NCI-H146 (cell line): ENCODE data around the gene HOXC10.

ENCODE experiments used
- DNase-seq: peaks from one replicate; lab custom pipeline; 2025; lab: John Stamatoyannopoulos, UW

Gene HOXC10

DNA sequence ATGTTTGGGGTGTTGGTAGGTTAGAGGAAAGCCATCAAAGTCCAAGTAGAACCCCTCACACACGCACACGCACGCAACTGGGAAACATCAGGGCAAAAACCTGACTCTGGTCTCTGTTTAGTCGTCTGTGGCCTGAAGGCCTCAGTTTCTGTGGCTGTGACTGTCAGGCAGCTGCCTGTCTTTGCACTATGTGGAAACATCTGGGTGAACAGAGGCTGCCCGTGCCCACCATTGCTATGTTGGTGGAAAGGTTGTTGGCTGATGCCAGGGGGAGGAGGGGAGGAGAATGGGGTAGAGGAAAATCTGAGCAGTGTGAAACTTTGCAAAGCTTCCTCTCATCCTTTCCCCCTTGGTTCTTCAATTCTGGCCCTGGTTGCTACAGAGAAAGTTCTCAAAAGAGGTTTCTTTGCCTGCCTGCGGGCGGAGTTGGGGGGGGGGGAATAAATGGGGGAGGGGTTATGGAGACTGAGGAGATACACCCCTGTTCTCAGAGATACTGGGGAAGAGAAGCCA, 7.5 kb downstream of the HOXC10 start:
- no peak for DNase-seq

DNA sequence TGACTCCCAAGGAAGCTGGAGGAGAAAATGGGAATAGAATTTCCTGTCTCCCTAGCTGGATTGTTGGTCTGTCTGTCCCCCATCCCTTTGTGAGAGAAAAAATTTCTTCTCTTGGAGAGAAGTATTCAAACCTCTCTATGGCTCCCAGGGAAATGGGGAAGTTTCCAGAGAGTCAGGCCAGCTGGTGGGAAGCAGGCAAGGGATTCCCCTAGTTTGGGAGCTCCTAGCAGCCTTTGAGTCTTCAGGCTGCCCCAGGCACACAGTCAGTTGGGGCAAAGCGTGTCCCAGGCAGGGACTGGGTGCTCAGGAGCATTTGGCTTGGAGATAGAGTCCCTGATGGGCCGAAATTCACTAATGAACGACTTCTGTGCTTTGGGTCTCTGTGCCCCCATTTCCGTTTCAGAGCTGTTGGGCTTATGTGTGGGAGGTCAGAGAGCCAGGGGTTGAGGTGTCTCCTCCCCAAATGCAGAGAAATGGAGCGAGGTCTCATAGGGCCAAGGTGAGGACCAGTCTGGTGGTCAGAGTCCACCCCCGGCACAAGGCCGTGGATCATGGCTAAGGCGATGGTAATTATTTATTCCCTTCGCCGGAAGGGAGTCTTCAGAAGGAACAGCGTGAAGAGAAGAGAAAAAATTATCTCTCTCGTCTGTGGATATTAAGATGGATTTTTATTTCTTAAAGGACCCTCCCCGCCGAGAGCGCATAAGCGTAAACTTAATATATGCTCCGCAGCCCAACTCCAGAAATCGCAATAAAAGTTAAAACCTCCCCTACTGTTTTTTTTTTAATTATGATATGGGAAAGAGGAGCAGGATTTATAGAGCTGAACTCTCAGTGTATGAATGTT, 8.4 kb downstream of the HOXC10 start:
- DNase-seq: no peak

DNA sequence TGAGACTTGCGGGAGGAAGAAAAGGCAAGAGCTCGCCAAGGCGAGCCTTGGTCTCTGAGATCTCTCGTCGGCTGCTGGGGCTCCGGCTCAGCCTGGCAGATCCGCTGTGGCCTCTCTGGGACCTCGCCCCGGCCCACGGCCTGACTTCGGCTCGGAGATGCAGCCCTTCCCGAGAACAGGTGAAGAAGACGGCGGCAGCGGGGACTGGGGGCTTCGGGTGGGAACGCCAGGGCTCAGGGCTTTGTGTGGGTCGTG, 9.0 kb downstream of the HOXC10 start:
- DNase-seq: no peak

DNA sequence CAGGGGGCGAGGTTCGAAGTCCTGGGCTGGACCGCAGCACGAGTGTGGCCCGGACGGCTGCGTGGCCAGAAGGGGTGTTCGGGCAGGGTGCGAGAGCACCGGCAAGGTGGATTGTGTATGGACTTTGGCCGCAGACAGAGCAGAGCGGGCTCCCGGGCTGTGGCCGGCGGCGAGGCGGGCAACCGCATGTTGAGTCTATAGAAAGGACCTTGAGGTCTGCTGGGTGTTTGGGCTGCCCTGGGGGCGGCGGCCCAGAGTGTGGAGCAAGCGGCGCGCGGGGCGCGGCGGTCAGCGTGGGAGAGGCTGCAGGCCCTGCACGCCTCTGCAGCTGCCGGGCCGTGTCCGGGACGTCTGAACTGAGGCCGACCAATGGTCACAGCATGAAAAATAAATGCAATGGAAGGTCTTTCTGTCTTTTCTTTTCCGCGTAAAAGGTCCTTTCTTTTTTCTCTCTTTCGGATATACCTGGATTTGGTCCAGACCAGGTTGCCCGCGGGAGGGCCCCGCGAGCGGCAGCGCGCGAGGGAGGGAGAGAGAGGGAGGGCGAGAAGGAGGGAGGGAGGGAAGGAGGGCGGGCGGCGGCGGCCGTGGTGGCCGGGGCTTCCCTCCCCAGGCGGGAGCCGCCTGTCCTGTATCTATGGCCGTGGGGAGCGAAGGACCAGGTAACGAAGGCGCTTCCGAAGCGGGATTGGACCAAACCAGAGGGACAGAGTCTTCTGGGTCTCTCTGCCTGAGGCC, 9.5 kb downstream of the HOXC10 start:
- no peak for DNase-seq

DNA sequence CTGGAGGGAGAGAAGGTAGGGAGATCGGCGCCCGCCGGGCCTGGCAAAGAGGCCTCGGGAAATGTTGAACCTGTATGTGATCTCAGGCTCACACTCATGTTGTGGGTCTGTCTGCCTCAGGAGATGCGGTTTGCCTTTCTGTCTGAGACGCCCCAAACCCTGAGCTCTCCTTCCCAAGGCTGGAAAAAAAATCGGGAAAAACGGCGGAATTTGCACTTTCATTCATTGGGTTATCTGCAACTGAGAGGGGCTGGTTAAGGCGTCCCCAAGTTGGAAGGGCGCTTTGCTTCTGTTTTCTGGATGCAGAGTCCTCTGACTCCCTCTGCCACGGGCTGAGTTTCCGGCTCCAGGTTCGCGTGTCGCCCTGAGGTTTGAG, 10.0 kb downstream of the HOXC10 start:
- no peak for DNase-seq

DNA sequence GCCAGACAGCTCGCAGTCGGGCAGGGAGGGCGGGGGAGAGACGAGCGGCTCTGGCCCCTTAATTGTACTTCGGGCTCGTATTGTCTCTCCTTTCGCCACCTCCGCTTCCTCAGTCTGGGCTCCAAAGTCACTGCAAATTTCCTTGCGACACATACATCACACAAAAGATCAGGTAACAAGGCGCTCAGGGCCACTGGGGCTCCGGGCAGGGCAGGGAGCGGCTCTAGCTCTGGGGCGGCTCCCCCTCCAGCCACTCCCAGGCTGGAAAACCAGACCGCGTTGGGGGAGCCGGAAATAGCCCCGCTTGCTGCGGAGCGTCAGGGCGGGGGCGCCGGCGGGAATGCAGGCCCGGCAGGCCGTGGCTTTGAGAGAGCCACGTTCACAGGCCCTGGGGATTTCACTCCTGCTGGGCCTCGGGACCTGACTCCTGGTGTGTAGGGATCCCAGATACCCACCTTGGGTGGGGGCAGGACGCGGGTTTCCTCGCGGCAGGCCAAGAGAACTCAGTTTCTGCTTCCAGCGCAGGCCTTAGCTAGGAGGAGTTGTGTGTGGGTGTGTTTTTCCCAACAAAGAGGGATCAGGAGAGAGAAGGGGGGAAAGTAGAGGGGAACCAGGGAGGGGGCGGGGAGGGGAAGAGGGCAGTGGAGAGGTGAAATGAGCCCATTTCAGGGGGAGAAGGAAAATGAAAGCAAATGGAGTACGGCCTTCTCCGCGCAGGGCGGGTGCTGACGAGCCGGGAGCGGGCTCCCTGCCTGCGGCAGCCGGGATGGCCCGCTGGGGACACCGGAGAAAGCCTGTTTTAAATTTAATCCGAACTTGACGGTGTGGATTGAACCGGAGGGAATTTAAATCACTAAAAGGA, 10.7 kb downstream of the HOXC10 start:
- DNase-seq: no peak

DNA sequence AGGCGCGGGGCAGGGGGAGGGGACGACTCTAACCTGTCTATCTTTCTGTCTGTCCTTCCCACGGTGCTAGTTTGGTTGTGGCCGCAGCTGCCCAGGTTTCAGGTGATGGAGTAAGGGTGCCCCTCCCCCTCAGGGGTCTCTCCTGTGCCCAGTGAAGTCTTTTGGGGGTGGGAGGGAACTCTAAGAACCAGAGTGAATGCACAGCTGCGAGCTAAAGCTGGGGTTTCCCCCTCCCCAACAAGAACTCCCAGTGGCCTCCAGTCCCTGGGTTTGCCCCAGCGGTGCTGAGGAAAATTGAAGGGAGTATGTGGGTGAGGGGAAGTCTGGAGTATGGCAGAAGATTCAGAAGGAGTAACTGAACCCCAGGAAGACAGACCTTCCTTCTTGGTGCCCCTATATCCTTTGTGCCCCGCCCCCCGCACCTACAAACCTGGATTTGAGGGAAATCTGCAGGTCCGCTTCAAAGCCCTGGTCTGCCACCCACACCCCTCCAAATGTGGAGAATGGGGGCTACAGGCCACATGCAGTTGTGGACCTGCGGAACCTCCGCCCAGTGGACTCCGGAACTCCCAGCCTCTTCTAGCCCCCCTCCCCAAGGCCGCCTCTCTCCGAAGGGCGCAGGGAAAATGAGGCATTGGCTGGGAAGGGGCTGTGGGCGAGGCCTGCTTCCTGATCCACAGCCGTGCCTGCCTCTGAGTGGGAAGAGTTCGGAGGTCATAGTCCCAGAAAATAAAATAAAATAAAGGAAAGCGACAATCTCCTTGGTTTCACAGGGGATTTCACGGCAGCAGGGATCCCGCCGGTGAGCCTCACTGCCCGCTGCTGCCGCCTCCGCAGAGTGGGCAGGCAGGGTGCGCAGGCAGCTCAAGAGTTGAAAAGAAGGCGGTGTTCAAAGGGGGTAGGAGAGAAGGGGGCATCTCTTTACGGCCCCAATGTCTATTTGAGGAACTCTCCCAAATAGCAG, 11.6 kb downstream of the HOXC10 start:
- no peak for DNase-seq

DNA sequence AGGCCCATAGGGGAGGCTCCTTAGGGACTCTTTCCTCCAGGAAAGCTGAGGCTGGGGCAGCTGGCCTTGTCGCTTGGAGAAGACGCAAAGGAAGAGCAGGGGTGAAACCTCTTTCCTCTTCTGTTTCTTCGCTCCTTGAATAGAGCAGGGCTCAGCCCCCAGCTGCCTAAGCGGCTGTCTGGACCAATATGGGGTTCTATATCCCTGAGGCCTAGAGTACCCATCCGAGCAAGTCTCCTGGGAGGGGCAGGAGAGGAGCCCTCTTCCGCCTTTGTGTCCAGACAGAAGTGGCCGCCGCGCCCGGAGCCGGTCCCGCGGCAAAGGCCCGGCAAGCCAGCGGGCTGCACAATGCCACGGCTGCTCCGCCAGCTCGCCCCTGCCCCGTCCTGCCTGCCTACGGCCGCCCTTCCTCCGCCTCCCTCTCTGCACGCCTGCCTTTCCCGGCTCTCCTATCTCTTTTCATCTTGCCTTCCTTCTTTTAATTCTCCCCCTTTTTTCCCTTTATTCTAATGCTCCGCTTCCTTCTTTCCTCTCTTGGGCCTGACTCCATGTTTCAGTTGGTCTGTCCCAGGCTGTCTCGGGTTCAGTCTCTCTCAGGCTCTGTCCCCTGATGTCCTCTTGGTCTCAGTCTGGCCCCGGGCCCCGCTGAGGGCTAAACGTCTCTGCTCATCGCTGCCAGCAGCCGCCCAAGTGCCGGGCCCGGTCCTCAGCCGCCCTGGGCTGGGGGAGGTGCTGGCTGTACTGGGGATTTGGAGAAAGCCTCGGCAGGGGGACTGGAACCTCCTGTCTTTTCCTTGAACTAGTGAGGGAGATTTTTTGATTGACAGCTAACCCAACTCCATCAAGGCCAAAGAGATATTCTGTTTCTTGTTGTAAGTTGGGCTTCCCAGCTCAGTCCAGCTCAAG, 12.5 kb downstream of the HOXC10 start:
- no peak for DNase-seq

DNA sequence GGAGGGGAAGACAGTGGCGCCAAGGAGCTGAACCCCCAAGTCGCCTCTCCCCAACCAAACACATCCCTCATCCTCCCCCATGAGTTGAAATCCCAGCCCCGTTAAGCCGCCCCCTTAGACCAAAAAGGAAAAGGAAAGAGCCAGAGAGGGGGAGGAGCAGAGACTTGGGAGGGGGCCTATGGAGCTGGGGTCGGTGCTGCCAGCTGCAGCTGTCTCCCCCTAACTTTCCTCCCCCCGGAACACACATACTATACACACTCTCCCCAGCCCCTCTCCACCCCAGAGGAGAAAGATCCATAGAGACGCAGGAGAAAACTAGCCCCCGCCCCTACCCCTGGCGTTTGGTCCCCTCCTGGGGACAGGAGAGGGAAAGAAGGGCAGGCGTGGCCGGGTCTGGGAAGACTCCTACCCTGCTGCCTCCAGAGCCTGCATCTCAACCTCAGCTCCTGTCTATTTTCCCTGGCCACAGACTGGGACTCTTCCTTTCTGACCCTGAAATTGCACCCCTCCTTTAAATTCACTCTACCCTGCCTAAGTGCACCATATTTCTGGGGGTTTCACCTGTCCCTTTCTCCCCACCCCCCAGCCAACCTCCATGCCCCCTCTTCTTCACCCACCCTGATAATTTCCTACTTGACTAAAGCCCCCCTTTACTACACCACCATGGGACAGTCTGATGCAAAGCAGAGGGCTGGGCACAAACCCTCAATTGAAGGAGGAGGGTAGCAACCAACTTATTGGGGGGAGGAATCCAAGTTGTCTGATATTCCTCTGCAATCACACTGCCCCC, 13.4 kb downstream of the HOXC10 start:
- no peak for DNase-seq

DNA sequence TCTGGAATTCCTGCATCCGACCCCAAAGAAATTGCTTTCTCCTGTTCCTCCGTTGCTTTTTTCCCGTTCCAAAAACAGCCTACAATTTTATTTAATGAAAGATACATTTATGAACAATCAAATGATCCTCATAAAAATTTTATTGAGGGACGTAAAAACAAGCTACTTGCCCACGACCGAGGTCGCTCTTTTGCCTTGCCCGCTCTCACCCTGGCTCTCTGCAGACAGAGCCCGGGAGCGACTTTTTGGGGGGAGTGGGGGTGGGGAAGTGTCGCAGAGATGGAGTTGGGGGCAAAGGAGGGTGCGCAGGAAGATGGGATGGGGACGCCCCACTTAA, 13.9 kb downstream of the HOXC10 start:
- DNase-seq: no peak

DNA sequence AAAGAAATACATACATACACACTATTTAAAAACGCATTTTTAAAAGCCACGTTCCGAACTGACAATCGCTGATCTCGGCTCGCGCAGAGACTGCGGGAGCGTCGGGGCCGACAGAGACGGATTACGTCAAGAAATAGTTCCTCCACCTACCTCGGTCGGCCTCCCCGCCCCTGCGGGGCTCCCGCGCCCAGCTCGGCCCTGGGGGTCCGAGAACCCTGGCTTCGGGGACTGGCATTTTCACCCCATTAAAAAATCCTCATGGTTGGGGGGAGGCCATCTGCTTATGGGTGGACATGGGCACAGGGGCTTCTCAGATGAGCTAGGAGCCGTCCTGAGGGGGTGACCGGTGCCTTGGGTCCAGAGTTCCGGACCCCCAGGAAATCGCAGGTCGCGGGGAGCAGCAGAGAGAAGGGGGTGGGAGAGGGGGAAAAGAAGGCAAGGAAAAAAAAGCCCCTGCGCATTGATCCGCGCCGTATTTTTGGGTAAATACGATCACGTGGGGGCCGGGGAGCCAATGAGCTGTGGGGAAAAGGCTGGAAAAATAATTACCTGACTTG, 14.7 kb downstream of the HOXC10 start:
- DNase-seq: no peak

DNA sequence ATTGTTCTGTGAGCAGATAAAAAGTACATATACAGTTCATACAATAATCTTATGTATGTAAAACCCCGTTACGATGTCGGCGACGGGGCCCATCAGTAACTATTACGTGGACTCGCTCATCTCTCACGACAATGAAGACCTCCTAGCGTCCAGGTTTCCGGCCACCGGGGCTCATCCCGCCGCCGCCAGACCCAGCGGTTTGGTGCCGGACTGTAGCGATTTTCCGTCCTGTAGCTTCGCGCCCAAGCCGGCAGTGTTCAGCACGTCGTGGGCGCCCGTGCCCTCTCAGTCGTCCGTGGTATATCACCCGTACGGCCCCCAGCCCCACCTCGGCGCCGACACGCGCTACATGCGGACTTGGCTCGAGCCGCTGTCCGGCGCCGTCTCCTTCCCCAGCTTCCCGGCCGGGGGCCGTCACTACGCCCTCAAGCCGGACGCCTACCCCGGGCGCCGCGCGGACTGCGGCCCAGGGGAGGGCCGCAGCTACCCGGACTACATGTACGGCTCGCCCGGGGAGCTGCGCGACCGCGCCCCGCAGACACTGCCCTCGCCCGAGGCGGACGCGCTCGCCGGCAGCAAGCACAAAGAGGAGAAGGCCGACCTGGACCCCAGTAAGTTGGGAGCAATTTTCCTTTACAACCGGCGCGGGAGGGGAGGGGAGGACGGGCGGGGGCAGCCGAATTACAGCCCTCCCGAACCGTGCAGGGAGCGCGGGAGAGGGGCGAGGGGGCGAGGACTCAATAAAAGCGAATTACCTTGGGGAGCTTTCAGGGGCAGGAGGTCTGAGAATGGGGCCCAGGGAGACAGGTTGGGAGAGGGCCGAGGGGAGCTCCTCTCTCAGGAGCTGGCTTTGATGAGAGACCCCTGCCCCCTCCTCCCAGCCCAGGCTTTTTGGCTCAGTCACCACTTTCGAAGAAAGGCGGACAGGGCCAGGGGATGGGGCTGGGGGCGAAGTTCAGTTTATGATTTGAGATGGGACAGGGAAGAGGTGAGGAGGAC, 15.5 kb downstream of the HOXC10 start, which contains the start of gene HOXC9:
Gene HOXC9, plus strand, starts transcription at position 46 of the 999 bp plus-strand sequence. Its CDS starts 28 bp downstream, at position 74.
- DNase-seq: no peak

DNA sequence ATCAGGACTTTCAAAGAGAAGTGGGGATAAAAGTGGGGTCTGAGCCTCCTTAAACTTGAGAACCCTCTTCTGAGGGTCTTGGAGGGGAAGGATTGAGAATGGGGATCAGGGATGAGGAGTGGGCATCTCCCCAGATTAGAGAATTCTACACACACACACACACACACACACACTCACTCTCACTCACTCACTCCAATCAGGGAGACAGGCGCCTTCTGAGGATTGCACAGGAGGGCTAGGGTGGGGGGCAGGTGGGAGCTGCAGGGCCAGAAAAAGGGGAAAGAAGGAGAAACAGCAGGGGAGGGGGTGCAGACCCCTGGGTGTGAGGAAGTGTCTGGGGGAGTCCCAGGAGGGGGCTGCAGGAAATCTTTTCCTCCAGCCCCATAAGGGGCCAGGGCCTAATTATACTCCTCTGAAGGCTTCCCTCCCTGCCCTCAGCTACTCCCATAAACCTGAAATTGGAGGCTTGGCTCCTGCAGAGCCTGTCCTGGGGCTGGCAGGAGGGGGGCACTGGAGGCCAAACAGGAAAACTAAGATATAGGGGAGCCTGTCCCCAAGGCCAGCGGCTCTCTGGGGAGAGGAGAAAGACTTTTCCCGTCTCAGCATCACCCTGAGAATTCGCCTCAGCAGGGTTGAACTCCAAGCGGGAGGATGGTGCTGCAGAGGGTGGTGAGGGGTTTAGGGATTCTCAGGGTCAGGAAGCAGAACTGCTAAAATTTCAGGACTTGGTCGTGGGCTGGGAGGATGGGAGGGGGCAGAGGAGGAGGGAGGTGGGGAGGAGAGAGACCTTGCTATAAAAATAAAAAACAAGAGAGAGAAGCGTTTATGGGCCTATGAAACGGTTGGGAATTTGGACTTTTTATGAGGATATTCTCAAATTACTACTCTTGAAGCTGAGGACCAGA, 16.6 kb downstream of the HOXC10 start:
- no peak for DNase-seq

DNA sequence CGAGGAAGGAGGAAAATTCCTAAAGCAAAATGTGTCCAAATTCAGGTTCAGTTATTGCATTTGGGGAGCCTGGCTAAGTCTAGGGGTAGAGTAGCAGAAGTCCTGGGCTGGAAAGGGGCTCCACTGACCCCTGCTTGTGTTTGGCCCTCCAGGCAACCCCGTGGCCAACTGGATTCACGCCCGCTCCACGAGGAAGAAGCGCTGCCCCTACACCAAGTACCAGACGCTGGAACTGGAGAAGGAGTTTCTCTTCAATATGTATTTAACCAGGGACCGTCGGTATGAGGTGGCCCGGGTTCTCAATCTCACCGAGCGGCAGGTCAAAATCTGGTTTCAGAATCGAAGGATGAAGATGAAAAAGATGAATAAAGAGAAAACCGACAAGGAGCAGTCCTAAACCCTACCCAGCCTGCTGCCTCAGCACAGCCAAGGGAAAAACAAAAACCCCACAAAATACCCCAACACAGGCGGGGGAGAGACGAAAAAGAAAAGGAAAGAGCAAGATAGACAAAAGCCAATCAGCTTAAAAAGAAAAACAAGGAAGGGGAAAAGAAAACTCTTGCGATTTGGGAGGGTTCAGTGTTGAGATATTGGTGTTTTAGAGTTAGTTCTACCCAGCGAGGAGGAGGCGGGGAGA, 17.4 kb downstream of the HOXC10 start:
- DNase-seq: no peak

DNA sequence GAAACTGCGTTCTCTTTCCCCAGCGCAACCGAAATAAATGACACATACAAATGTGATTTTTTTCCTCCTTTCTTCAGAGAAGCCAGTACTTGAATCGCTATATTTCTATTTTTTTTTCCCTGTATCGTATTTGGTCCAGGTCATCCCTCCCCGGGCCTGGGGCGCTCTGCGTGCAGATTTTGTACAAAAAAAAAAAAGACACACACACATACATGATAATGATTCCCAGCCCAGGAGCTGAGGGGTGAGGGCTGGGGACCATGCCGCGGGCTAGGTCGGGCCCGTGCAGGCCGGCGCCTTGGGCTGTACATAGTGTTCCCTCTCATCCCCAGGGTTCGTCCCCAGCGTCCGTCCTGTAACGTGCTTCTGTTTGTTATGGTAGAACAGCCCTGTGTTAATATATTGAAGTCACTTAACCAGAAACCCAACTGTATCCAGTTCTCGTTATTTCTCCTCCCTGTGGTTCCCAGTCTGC, 18.0 kb downstream of the HOXC10 start:
- DNase-seq: no peak

DNA sequence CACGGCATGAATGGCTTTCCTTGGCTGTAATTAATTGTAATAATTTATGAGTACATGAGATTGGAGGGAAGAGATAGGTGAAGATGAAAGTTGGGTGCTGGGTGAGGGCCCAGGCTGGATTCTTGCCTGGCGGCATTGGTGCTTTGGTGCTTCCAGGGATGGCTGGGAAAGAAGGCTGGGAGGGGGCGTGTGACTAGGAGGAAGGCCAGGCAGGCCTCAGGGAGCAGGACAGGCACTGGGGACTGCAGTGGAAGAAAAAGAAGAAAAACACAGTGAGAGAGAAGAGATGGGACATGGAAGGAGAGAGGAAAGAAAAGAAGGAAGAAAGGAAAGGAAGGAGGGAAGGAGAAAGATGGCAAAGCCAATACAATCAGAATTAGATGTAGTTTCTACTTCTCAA, 18.7 kb downstream of the HOXC10 start:
- DNase-seq: no peak
